DOHH2 (cell line): Measurements from ENCODE around the gene CERS6.

Experiments used
- H3F3A ChIP-seq: fragments of 200-600 bp; sonication (generic), shearing (Covaris generic); 2 replicates; pipeline ENCODE4 v1.6.0; 2016; ENCODE audit warnings: antibody characterized with exemption, mild to moderate bottlenecking; ENCODE audit not compliant: control insufficient read depth, insufficient read depth
- H3K27ac ChIP-seq: fragments of 200-600 bp; sonication (generic); 2 replicates; pipeline ENCODE4 v1.5.1; 2014; ENCODE audit warnings: low read depth, mild to moderate bottlenecking, low read length, moderate library complexity
- H3K27me3 ChIP-seq: fragments of 200-600 bp; sonication (generic); 2 replicates; pipeline ENCODE4 v1.6.1; 2014; ENCODE audit warnings: mild to moderate bottlenecking, low read length, mixed read lengths; ENCODE audit not compliant: control insufficient read depth
- H3K36me3 ChIP-seq: fragments of 200-600 bp; sonication (generic); 2 replicates; pipeline ENCODE4 v1.6.1; 2014; ENCODE audit warnings: mild to moderate bottlenecking, low read length, moderate library complexity, mixed read lengths; ENCODE audit not compliant: control insufficient read depth
- H3K4me1 ChIP-seq: fragments of 200-600 bp; sonication (generic); 2 replicates; pipeline ENCODE4 v1.6.1; 2014; ENCODE audit warnings: mild to moderate bottlenecking, low read length, mixed read lengths; ENCODE audit not compliant: control insufficient read depth
- H3K4me2 ChIP-seq: fragments of 200-600 bp; sonication (generic); 2 replicates; pipeline ENCODE4 v1.6.0; 2014; ENCODE audit warnings: mild to moderate bottlenecking, low read length, moderate library complexity
- H3K4me3 ChIP-seq: fragments of 200-600 bp; sonication (generic); 2 replicates; pipeline ENCODE4 v1.5.1; 2014; ENCODE audit warnings: mild to moderate bottlenecking, low read length, mixed read lengths
- H3K79me2 ChIP-seq: fragments of 200-600 bp; sonication (generic); 2 replicates; pipeline ENCODE4 v1.6.1; 2014; ENCODE audit warnings: mild to moderate bottlenecking, low read length, mixed read lengths; ENCODE audit not compliant: control insufficient read depth
- H3K9me2 ChIP-seq: fragments of 200-600 bp; sonication (generic); replicated peaks from 2 replicates; pipeline ENCODE4 v1.6.1; 2014; ENCODE audit warnings: mild to moderate bottlenecking, low read length, mixed read lengths; ENCODE audit not compliant: control insufficient read depth
- H3K9me3 ChIP-seq: fragments of 200-600 bp; sonication (generic); 2 replicates; pipeline ENCODE4 v1.6.1; 2014; ENCODE audit warnings: antibody characterized with exemption, low read length, mixed read lengths; ENCODE audit not compliant: control insufficient read depth, insufficient read depth
- H4K20me1 ChIP-seq: fragments of 200-600 bp; sonication (generic); 2 replicates; pipeline ENCODE4 v1.6.0; 2014; ENCODE audit warnings: low read depth, mild to moderate bottlenecking, antibody characterized with exemption, low read length, moderate library complexity; ENCODE audit not compliant: control insufficient read depth, insufficient read depth
- EZH2phosphoT487 ChIP-seq: fragments of 200-600 bp; sonication (generic); IDR thresholded peaks from 2 replicates; pipeline ENCODE4 v1.6.1; 2017; ENCODE audit warnings: borderline replicate concordance, mild to moderate bottlenecking, antibody characterized with exemption, low read length, moderate library complexity, mixed read lengths
- TF ChIP-seq, protein P1 (sequence below): fragments of 200-600 bp; sonication (generic); IDR thresholded peaks from one replicate; pipeline ENCODE4 v1.5.1; 2014; ENCODE audit warnings: antibody characterized with exemption, mild to moderate bottlenecking, low read depth, low read length; ENCODE audit not compliant: poor library complexity, severe bottlenecking

CERS6 gene

DNA sequence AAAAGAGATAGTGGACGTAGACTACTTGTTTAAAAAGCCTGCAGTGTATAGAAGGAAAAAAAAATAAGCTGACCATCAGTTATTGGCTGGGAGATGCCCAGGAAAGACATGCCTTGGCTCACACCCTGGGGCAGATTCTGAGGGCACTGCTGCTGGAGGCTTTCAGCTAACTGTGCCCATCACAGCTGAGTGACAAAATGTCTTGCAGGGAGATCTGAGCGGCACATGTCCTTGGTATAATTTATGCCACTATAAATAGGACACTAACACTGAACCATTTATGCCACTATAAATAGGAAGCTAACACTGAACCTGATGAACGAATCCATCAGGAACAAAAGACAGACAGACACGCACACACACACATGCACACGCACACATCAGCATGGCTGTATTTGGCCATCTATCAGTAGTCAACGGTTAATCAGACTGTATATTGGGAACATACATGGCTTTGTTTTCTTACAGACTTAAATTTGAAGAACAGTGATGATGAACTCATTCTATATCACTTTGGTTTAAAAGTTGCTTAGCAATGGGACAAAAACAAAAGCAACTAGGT, 278.2 kb downstream of the CERS6 start:
- no peak overlapping the region for H3K4me2 ChIP-seq
- no peaks in the 10 kb centered on the region for H4K20me1 ChIP-seq
- no peaks in the 10 kb centered on the region for H3K27me3 ChIP-seq
- H3K27ac ChIP-seq = no peak overlapping the region
- H3F3A ChIP-seq = no peaks in the 10 kb centered on the region
- no peaks in the 10 kb centered on the region for H3K9me2 ChIP-seq
- no peaks in the 10 kb centered on the region for H3K9me3 ChIP-seq
- no peaks in the 10 kb centered on the region for H3K79me2 ChIP-seq
- H3K4me3 ChIP-seq = no peak overlapping the region
- TF ChIP-seq EZH2phosphoT487 = no peak
- TF ChIP-seq, protein P1, sequence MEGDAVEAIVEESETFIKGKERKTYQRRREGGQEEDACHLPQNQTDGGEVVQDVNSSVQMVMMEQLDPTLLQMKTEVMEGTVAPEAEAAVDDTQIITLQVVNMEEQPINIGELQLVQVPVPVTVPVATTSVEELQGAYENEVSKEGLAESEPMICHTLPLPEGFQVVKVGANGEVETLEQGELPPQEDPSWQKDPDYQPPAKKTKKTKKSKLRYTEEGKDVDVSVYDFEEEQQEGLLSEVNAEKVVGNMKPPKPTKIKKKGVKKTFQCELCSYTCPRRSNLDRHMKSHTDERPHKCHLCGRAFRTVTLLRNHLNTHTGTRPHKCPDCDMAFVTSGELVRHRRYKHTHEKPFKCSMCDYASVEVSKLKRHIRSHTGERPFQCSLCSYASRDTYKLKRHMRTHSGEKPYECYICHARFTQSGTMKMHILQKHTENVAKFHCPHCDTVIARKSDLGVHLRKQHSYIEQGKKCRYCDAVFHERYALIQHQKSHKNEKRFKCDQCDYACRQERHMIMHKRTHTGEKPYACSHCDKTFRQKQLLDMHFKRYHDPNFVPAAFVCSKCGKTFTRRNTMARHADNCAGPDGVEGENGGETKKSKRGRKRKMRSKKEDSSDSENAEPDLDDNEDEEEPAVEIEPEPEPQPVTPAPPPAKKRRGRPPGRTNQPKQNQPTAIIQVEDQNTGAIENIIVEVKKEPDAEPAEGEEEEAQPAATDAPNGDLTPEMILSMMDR = no peak
- no peaks in the 10 kb centered on the region for H3K4me1 ChIP-seq
- H3K36me3 ChIP-seq = no peaks in the 10 kb centered on the region

DNA sequence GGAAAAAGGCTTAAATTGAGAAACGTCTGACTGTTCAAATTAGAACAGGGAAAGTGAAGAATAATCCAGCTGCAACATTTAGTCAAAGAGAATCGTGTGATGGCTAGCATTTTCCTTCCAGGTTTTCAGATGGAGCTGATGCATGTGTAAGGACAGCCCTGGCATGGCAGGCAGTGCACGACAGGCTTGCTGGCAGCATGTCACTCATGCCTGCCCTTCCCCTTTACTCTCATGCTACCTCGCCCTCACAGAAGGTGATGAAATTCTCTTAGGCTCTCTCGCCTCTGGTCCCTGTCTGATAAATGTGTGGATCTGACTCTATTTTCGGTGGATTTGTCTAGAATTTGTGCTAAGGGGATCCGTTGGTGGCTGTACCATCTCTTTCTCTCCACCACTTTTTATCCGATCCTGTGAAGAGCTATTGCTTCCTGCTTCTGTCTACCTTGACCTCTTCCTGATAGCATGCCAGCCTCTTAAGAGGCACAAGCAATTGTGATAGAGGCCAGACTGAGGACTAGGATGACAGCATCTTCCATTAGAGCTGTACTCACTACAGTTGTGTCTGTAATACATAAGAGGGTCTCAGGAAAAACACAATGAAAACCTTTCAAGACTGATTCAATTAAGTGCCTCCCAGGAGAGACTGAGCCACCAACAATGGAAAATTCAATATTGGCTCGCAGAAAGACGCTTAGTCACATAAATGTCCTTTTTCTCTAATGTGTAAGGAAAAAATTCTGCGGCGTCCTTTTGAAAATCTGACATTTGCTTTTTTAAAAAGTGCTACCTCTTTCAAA, 280.8 kb downstream of the CERS6 start:
- Histone ChIP-seq H3K27ac (no peak overlapping the region), H3K27me3 (no peaks in the 10 kb centered on the region), H3F3A (no peaks in the 10 kb centered on the region), H4K20me1 (no peaks in the 10 kb centered on the region), H3K9me3 (no peaks in the 10 kb centered on the region), H3K36me3 (no peaks in the 10 kb centered on the region), H3K79me2 (no peaks in the 10 kb centered on the region), H3K4me3 (no peak overlapping the region), H3K9me2 (no peaks in the 10 kb centered on the region), H3K4me1 (no peaks in the 10 kb centered on the region), H3K4me2 (no peak overlapping the region)
- TF ChIP-seq, protein P1 = no peak
- TF ChIP-seq EZH2phosphoT487 = no peak

- Histone ChIP-seq H3K9me2 (no peaks in the 10 kb centered on the region), H3K79me2 (no peaks in the 10 kb centered on the region), H3K9me3 (no peaks in the 10 kb centered on the region), H4K20me1 (no peaks in the 10 kb centered on the region), H3K4me2 (no peak overlapping the region), H3K27me3 (no peaks in the 10 kb centered on the region), H3K4me3 (no peak overlapping the region), H3K27ac (no peak overlapping the region), H3K36me3 (no peaks in the 10 kb centered on the region), H3F3A (no peaks in the 10 kb centered on the region), H3K4me1 (no peaks in the 10 kb centered on the region)
- no peak for TF ChIP-seq EZH2phosphoT487
- TF ChIP-seq, protein P1 = no peak
These were observed 282.0 kb downstream of the CERS6 start for GRCh38 chr2:168738062-168738461.
